Astrocyte of the cerebellum (primary cell): ENCODE results near the gene CEP295NL.
A peak's percentile ranks its signal among the peaks of the same experiment; 100 is the strongest.

Experiments used
- DNase-seq: peaks from one replicate; pipeline ENCODE4 v3.0.0-alpha.2; 2011; ENCODE audit warnings: low read depth
- H3K4me3 ChIP-seq: 2 replicates; pipeline ENCODE4 v1.5.1; 2011; ENCODE audit warnings: mild to moderate bottlenecking, low read depth, low read length, moderate library complexity
- in situ Hi-C: cut with HindIII; loops from 2 replicates; pipeline ENCODE4 v1.10.0; 2017; ENCODE audit warnings: low sequenced_read_pairs
- TF ChIP-seq, protein P1 (sequence below): IDR thresholded peaks from 2 replicates; pipeline ENCODE4 v1.5.1; 2012; ENCODE audit warnings: low read length, low read depth, moderate library complexity, mild to moderate bottlenecking; ENCODE audit errors: missing control alignments

CEP295NL gene

DNA sequence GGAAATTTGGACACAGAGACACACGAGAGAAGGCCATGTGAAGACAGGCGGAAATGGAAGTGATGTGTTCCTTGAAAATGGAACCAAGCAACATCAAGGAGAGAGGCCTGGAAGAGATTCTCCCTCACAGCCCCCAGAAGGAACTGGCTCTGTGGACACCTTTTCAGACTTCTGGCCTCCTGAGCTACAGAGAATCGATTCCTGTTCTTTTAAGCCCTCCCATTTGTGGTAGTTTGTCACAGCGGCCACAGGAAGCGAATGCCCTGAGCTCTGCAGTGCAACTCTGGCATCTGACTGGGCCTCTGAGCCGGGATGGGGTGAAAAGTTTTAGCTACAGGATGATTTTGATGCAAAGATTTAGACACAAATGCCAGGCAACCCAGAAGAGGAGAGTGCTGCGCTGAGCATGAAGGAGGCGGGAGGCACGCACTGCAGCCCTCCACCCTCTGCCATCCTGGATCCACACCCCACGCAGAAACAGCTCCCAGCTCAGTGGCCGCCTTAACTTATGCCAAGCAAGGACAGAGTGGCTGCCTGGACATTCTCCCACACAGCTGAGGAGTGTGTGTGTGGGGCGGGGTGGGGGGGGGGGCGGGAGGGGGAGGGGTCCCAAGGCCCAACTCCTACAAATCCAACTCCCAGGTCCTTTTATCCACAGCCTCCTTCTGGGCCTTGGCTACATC is 20.0 kb upstream of the CEP295NL start:
- TF ChIP-seq, protein P1, sequence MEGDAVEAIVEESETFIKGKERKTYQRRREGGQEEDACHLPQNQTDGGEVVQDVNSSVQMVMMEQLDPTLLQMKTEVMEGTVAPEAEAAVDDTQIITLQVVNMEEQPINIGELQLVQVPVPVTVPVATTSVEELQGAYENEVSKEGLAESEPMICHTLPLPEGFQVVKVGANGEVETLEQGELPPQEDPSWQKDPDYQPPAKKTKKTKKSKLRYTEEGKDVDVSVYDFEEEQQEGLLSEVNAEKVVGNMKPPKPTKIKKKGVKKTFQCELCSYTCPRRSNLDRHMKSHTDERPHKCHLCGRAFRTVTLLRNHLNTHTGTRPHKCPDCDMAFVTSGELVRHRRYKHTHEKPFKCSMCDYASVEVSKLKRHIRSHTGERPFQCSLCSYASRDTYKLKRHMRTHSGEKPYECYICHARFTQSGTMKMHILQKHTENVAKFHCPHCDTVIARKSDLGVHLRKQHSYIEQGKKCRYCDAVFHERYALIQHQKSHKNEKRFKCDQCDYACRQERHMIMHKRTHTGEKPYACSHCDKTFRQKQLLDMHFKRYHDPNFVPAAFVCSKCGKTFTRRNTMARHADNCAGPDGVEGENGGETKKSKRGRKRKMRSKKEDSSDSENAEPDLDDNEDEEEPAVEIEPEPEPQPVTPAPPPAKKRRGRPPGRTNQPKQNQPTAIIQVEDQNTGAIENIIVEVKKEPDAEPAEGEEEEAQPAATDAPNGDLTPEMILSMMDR, result no peak
- in situ Hi-C loops, result no loop called here
- H3K4me3 ChIP-seq, result peak overlapping the region; percentile 89
- no peak for DNase-seq

DNA sequence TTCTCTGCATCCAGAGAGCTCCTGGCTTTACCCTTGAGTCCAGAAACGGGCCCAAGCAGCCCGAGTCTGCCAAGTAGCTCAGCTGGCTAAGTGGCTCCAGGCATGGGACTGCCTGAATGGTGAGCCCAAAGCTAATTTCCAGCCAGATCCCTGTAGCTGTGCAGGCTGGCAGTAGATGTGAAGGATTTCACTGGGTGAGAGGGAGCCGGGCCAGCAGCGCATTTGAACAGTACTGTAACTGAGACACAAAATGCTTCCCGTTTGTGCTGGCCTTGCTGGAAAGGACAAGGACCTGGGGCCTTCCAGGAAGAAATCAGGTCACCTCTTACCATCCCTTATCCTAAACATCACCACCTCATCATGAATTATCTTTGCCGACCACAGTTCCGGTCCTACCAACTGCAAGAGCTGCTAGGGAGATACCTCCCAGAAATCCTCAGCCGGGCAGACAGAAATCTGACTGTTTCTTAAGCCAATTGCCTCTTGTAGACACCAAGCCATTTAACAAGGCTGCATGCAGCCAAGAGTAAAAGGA is 18.5 kb upstream of the CEP295NL start:
- DNase-seq, result no peak
- in situ Hi-C loops, result no loop called here
- TF ChIP-seq, protein P1, result no peak
- peak overlapping the region; percentile 25 for H3K4me3 ChIP-seq

- no peak overlapping the region for H3K4me3 ChIP-seq
Observed at GRCh38 chr17:78920528-78920927, 17.5 kb upstream of the CEP295NL start.

GRCh38 chr17:78919861-78920450 is 17.0 kb upstream of the CEP295NL start:
- H3K4me3 ChIP-seq, result no peak overlapping the region
- no peak for DNase-seq
- TF ChIP-seq, protein P1, result no peak
- in situ Hi-C loops, result no loop called here

More at GRCh38 chr17:78920528-78920927, 17.5 kb upstream of the CEP295NL start:
- no peak for DNase-seq
- TF ChIP-seq, protein P1, result no peak
- in situ Hi-C loops, result no loop called here

DNA sequence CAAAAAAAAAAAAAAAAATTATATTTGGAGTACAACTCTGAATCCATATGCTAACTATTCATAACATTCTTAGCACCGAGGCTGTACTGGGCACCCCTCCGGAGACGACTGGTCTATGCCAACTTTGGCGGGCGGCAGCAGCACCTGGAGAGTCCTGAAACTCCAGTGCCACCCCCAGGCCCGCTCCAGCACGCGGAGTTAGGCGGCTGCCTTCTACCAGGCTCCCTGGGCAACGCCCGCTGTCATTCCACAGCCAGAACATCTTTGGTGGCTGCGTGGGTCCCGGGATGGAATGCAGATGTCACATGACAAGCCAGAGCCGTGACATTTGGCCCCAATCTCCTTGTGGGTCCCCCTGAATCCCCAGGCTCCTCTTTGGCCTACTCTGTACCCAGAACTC is 16.0 kb upstream of the CEP295NL start:
- no peak overlapping the region for H3K4me3 ChIP-seq
- DNase-seq, result no peak
- in situ Hi-C loops, result no loop called here
- TF ChIP-seq, protein P1, result no peak

- DNase-seq, result no peak
- no peak overlapping the region for H3K4me3 ChIP-seq
- in situ Hi-C loops, result no loop called here
- TF ChIP-seq, protein P1, result no peak
Observed at GRCh38 chr17:78917451-78918275, 14.7 kb upstream of the CEP295NL start.
